GM19035 (cell line): ENCODE measurements around the gene PLXDC1.

Experiments used
- ATAC-seq: cut with Tn5 transposase; IDR thresholded peaks from one replicate; pipeline ENCODE4 v1.9.1; 2021; ENCODE audit not compliant: unreplicated experiment

Gene PLXDC1

GRCh38 chr17:39018267-39019134 lies 132.9 kb downstream of the PLXDC1 start:
- ATAC-seq = no peak

GRCh38 chr17:39016193-39017153 lies 135.0 kb downstream of the PLXDC1 start:
- ATAC-seq = no peak

GRCh38 chr17:39015546-39015935 lies 135.9 kb downstream of the PLXDC1 start:
- no peak for ATAC-seq

DNA sequence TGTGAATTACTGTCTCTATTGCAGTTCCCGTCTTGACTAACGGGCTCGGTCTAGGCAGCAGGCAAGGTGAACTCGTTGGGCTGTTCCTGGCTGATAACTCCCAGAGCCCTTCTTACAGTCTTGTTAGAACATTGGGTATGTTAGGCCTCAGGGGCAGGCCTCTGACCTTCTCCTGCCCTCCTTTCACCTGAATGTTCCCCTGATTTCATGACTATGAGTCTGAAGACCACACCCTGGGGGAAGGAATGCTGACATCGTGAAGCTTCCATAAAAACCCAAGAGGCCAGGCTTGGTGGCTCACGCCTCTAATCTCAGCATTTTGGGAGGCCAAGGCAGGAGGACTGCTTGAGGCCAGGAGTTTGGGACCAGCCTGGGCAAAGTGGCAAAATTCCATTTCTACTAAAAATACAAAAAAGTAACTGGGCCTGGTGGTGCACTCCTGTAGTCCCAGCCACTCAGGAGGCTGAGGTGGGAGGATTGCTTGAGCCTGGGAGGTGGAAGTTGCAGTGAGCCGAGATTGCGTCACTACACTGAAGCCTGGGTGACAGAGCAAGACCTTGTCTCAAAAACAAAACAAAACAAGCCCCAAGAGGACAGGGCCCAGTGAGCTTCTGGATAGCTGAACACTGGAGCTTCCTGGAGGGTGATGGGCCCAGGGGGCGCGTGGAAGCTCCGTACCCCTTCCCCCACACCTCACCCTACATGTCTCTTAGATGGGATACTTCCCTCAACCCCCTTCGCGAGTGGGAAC lies 136.5 kb downstream of the PLXDC1 start:
- no peak for ATAC-seq

- no peak for ATAC-seq
These were observed 137.2 kb downstream of the PLXDC1 start for GRCh38 chr17:39014044-39014794.
